H1 (cell line): Measurements from ENCODE around the gene GSTO2. TPM values are rescaled to one million over a fixed set of nuclear protein-coding genes. Genes with fewer than 3 reads are reported as not detected.

Experiments
- CTCF ChIA-PET: fragments of 300-600 bp; sonication (Branson Sonifier 250); formaldehyde crosslinking; loops from one replicate; lab custom pipeline; 2021; ENCODE audit not compliant: partially characterized antibody; lab: Charles Lee
- POLR2A ChIA-PET: fragments of 300-600 bp; sonication (Branson Sonifier 250); formaldehyde crosslinking; loops from one replicate; lab custom pipeline; 2021; ENCODE audit warnings: inconsistent platforms; ENCODE audit not compliant: partially characterized antibody; lab: Charles Lee
- DNase-seq, 2 experiments: peaks; one replicate each; pipeline versions ENCODE4 v3.0.0 to v3.0.0-alpha.2; 2010 to 2022; ENCODE audit warnings: low spot score in 2 of 2, low read depth in 1 of 2, mixed read lengths in 1 of 2
- FAIRE-seq: peaks from 2 replicates; lab custom pipeline; 2011; peaks lifted over from hg19 to GRCh38; lab: Jason Lieb, UNC
- H2AFZ ChIP-seq: 2 replicates; pipeline ENCODE4 v1.8.1; 2012; ENCODE audit warnings: low read length, inconsistent platforms
- H2AK5ac ChIP-seq: 2 replicates; pipeline ENCODE4 v1.6.1; 2013; ENCODE audit warnings: low read depth, low read length
- H2BK120ac ChIP-seq: replicated peaks from 2 replicates; pipeline ENCODE3; 2013; ENCODE audit warnings: low read depth, low read length, inconsistent platforms
- H2BK12ac ChIP-seq: 2 replicates; pipeline ENCODE4 v1.6.1; 2013; ENCODE audit warnings: low read depth, low read length
- H2BK15ac ChIP-seq: 2 replicates; pipeline ENCODE4 v1.6.1; 2013; ENCODE audit warnings: low read length
- H2BK20ac ChIP-seq: 2 replicates; pipeline ENCODE4 v1.6.1; 2013; ENCODE audit warnings: low read length
- H2BK5ac ChIP-seq: 2 replicates; pipeline ENCODE4 v1.6.1; 2013; ENCODE audit warnings: low read depth, low read length
- H3K14ac ChIP-seq: 2 replicates; pipeline ENCODE4 v1.6.1; 2013; ENCODE audit warnings: inconsistent platforms; ENCODE audit not compliant: insufficient read length
- H3K18ac ChIP-seq: 2 replicates; pipeline ENCODE4 v1.6.1; 2013; ENCODE audit warnings: low read length; ENCODE audit errors: extremely low read depth
- H3K23ac ChIP-seq: 2 replicates; pipeline ENCODE4 v1.6.1; 2013; ENCODE audit warnings: inconsistent platforms; ENCODE audit not compliant: insufficient read length
- H3K23me2 ChIP-seq: 2 replicates; pipeline ENCODE4 v1.6.1; 2013; ENCODE audit warnings: low read depth, low read length
- H3K27ac ChIP-seq: 2 replicates; pipeline ENCODE4 v1.6.1; 2011; ENCODE audit warnings: low read depth, low read length, inconsistent platforms
- H3K27me3 ChIP-seq, 4 experiments: replicated peaks in 1 of 4; 1 replicate in 1 of 4; 2 replicates in 3 of 4; pipeline versions ENCODE4 v1.6.1 to v1.8.1; 2011 to 2013; ENCODE audit warnings: low read length in 3 of 4, mild to moderate bottlenecking in 3 of 4, inconsistent platforms in 2 of 4, mixed read lengths in 2 of 4, moderate library complexity in 1 of 4; ENCODE audit not compliant: control insufficient read depth in 3 of 4, insufficient read depth in 3 of 4; ENCODE audit errors: extremely low read depth in 1 of 4
- H3K36me3 ChIP-seq, 4 experiments: 2 replicates each; pipeline versions ENCODE4 v1.6.1 to v1.8.1; 2011 to 2013; ENCODE audit warnings: mild to moderate bottlenecking in 4 of 4, low read length in 3 of 4, moderate library complexity in 2 of 4, control low read depth in 1 of 4, inconsistent platforms in 1 of 4; ENCODE audit not compliant: insufficient read depth in 4 of 4, control insufficient read depth in 2 of 4
- H3K4ac ChIP-seq: replicated peaks from 2 replicates; pipeline ENCODE3; 2013; ENCODE audit warnings: low read length, low read depth, mixed read lengths, inconsistent platforms; ENCODE audit not compliant: insufficient read length
- H3K4me1 ChIP-seq, 4 experiments: replicated peaks in 1 of 4; 1 replicate in 1 of 4; 2 replicates in 3 of 4; pipeline versions ENCODE4 v1.6.1 to v1.8.1; 2011 to 2013; ENCODE audit warnings: low read length in 3 of 4, inconsistent platforms in 2 of 4, mixed read lengths in 1 of 4; ENCODE audit not compliant: insufficient read depth in 4 of 4, control insufficient read depth in 3 of 4
- H3K4me2 ChIP-seq, 2 experiments: 2 replicates each; pipeline versions ENCODE4 v1.6.1 to v1.8.1; 2011 to 2013; ENCODE audit warnings: low read depth in 2 of 2, low read length in 2 of 2, control low read depth in 1 of 2, inconsistent platforms in 1 of 2, mild to moderate bottlenecking in 1 of 2; ENCODE audit not compliant: insufficient read depth in 1 of 2
- H3K4me3 ChIP-seq, 4 experiments: fragments of 200-600, 300-600 bp in 1 of 4; sonication (generic), shearing (Covaris generic), sonication (Bioruptor Twin) in 1 of 4; 2 replicates each; pipeline versions ENCODE4 v1.5.1 to v1.8.1; 2011 to 2016; ENCODE audit warnings: low read length in 4 of 4, low read depth in 3 of 4, control low read depth in 2 of 4, inconsistent platforms in 2 of 4, mild to moderate bottlenecking in 2 of 4, mixed read lengths in 1 of 4, moderate library complexity in 1 of 4; ENCODE audit not compliant: insufficient read depth in 2 of 4; ENCODE audit errors: extremely low read depth in 1 of 4
- H3K56ac ChIP-seq: replicated peaks from 2 replicates; pipeline ENCODE3; 2013; ENCODE audit warnings: low read depth, mild to moderate bottlenecking, mixed read lengths, low read length, inconsistent platforms; ENCODE audit not compliant: insufficient read length
- H3K79me1 ChIP-seq: 2 replicates; pipeline ENCODE4 v1.6.1; 2013; ENCODE audit warnings: low read depth, low read length, control low read depth
- H3K79me2 ChIP-seq, 2 experiments: 2 replicates each; pipeline versions ENCODE4 v1.6.1 to v1.8.1; 2012 to 2013; ENCODE audit warnings: low read length in 2 of 2, mild to moderate bottlenecking in 2 of 2, inconsistent platforms in 1 of 2; ENCODE audit not compliant: insufficient read depth in 2 of 2, control insufficient read depth in 1 of 2
- H3K9ac ChIP-seq, 4 experiments: replicated peaks in 1 of 4; 1 replicate in 1 of 4; 2 replicates in 3 of 4; pipeline versions ENCODE4 v1.6.1 to v1.8.1; 2011 to 2013; ENCODE audit warnings: low read depth in 3 of 4, low read length in 3 of 4, control low read depth in 2 of 4, mild to moderate bottlenecking in 2 of 4, moderate library complexity in 2 of 4, inconsistent platforms in 1 of 4; ENCODE audit errors: extremely low read depth in 1 of 4
- H3K9me3 ChIP-seq, 2 experiments: 2 replicates each; pipeline versions ENCODE4 v1.6.1 to v1.8.1; 2012 to 2013; ENCODE audit warnings: mild to moderate bottlenecking in 2 of 2, moderate library complexity in 2 of 2, control low read depth in 1 of 2, inconsistent platforms in 1 of 2, low read depth in 1 of 2, low read length in 1 of 2, mixed read lengths in 1 of 2; ENCODE audit not compliant: insufficient read depth in 2 of 2
- H4K20me1 ChIP-seq, 2 experiments: replicated peaks in 1 of 2; 2 replicates each; pipeline versions ENCODE3 to v1.8.1; 2011 to 2013; ENCODE audit warnings: inconsistent platforms in 2 of 2, low read length in 2 of 2, mild to moderate bottlenecking in 1 of 2; ENCODE audit not compliant: insufficient read depth in 2 of 2, control insufficient read depth in 1 of 2
- H4K5ac ChIP-seq: 2 replicates; pipeline ENCODE4 v1.6.1; 2013; ENCODE audit warnings: low read length, low read depth, mixed read lengths, inconsistent platforms; ENCODE audit not compliant: insufficient read length
- H4K8ac ChIP-seq: 2 replicates; pipeline ENCODE4 v1.8.0; 2013; ENCODE audit warnings: mild to moderate bottlenecking, moderate library complexity, low read length, inconsistent platforms; ENCODE audit not compliant: insufficient read depth; ENCODE audit errors: extremely low read depth
- H4K91ac ChIP-seq: replicated peaks from 2 replicates; pipeline ENCODE3; 2013; ENCODE audit warnings: low read length, mixed read lengths, inconsistent platforms; ENCODE audit not compliant: insufficient read length
- CREB1 ChIP-seq: IDR thresholded peaks from 2 replicates; pipeline ENCODE4 v1.6.1; 2012; ENCODE audit warnings: inconsistent platforms
- RAD21 ChIP-seq, 2 experiments: IDR thresholded peaks in 1 of 2; conservative IDR thresholded peaks in 1 of 2; 2 replicates each; pipeline ENCODE4 v1.6.1; 2011; ENCODE audit warnings: low read depth in 2 of 2, low read length in 2 of 2, improper control_type of control experiment in 1 of 2, inconsistent platforms in 1 of 2, mild to moderate bottlenecking in 1 of 2, moderate library complexity in 1 of 2
- WGBS, 2 experiments: shearing (Covaris generic) in 1 of 2; methylation state at CpG; one replicate each; pipeline versions ENCODE4 v1.1.6 to v1.1.7; 2013 to 2015; ENCODE audit warnings: low lambda C conversion rate in 2 of 2, mixed read lengths in 2 of 2, inconsistent platforms in 1 of 2, low coverage in 1 of 2, missing lambda C conversion rate in 1 of 2; ENCODE audit not compliant: insufficient replicate concordance in 2 of 2, insufficient coverage in 1 of 2, insufficient read length in 1 of 2; ENCODE audit errors: extremely low coverage in 1 of 2, missing lambda C conversion rate in 1 of 2; 5-methylcytosine and 5-hydroxymethylcytosine counted together
- polyA plus RNA-seq, 7 experiments: library from polyadenylated mRNA; depleted of rRNA in 3 of 7; stranded (reverse) in 5 of 7; unstranded in 2 of 7; fragments of >200 nt in 5 of 7; fragments of 200-250 nt in 2 of 7; gene quantifications; 1 replicate in 5 of 7; 2 replicates in 1 of 7; 4 replicates in 1 of 7; pipeline versions ENCODE4 v1.2.1 to v1.2.3, GENCODE V29; 2011 to 2013; ENCODE audit warnings: missing spikeins in 2 of 7, mixed read lengths in 2 of 7
- total RNA-seq: library from RNA; stranded (reverse); fragmentation: NEBNext Ultra II Directional; extraction: Animal tissue kit (Norgen Biotek cat#: 25700); gene quantifications from 2 replicates; pipeline ENCODE4 v1.2.1, GENCODE V29; 2021
- TF ChIP-seq, protein P1 (sequence below), 3 experiments: IDR thresholded peaks; 1 replicate in 2 of 3; 2 replicates in 1 of 3; pipeline versions ENCODE4 v1.5.1 to v1.6.1; 2011; ENCODE audit warnings: low read length in 3 of 3, mild to moderate bottlenecking in 3 of 3, inconsistent platforms in 2 of 3, low read depth in 1 of 3, moderate library complexity in 1 of 3; ENCODE audit not compliant: insufficient read depth in 1 of 3; ENCODE audit errors: control extremely low read depth in 1 of 3

The GSTO2 gene
- total and polyA plus RNA-seq, 2 of the 8 experiments (the other 6 are each of a cell fraction or from before 2014, with no cell fraction given), result 13.1 to 41.7 TPM

DNA sequence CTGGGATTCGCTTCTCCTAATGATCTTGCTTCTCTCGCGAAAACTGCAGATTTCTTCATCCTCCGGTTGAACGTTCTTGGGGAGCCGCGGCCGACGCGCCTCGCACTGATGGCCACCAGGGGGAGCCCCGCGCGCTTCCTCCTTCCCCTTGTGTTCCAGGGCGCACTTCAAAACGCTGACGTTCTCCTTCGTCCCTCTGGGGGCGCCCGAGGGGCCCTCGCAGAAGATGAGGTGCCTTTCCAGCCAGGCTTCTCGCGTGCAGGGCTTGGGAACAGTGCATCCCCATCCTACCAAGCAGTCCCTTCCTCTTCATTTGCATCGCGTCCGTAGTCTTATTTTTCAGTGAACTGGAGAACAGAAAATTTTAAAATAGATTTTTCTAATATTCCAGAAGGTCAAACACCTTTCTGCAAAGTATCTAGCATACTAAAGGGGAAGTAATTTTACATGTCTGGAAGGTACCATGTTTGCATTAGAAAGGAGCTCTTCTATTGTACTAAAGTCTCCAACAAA is 22.5 kb downstream of the GSTO2 start:
- Histone ChIP-seq H3K36me3 (no peaks in the 10 kb centered on the region), H2BK15ac (no peak overlapping the region), H2BK120ac (no peak overlapping the region), H3K27me3 (no peaks in the 10 kb centered on the region), H3K79me2 (no peaks in the 10 kb centered on the region), H2AFZ (peak overlapping the region; percentile 79; the same call in 1 of the 2 replicates), H3K4me2 (peak overlapping the region in 1 of 2 experiments; percentile 49; a peak in 2 of 4 replicates), H3K4me3 (peak overlapping the region in 3 of 4 experiments; percentile 4 to 31 (median 23); a peak in 3 of 8 replicates), H3K9ac (no peak overlapping the region), H4K8ac (no peak overlapping the region), H2BK5ac (no peak overlapping the region), H3K23me2 (no peaks in the 10 kb centered on the region), H3K56ac (no peak overlapping the region), H2BK20ac (no peak overlapping the region; the same call in 1 of the 2 replicates), H3K23ac (no peak overlapping the region), H4K5ac (no peak overlapping the region), H4K20me1 (no peaks in the 10 kb centered on the region), H3K4ac (no peak overlapping the region), H3K18ac (no peak overlapping the region), H2BK12ac (no peak overlapping the region), H3K14ac (no peak overlapping the region), H3K79me1 (no peaks in the 10 kb centered on the region), H3K4me1 (peaks cover 0 to 3% (median 2%) of the 10 kb centered on the region in 4 experiments; a peak in 3 of 7 replicates), H4K91ac (no peak overlapping the region), H3K27ac (no peak overlapping the region), H3K9me3 (no peaks in the 10 kb centered on the region), H2AK5ac (no peak overlapping the region)
- POLR2A ChIA-PET, result interaction anchor here (1.0 to 2.0 kb wide), 6 partner anchors 11 to 62 kb away, joined by 3 to 6 read pairs (median 4); partner anchors contain the start of genes CFAP58, GSTO2 and ITPRIP
- CTCF ChIA-PET, result interaction anchor here (0.5 to 16.1 kb wide), 53 partner anchors 9 to 989 kb away, joined by 3 to 379 read pairs (median 5); partner anchors contain the start of genes CFAP58, GSTO1, ITPRIP and SFR1
- DNase-seq (peak; percentile 62 to 95), FAIRE-seq (no peak)
- WGBS, 2 experiments, result 4% methylated on average over 26 of the region's 26 CpGs; no CpG with 5 or more reads in 1 of the 2 experiments
- TF ChIP-seq CREB1 (peak; percentile 88), RAD21 (IDR thresholded peaks at IDR 0.05 in 1 of 2, conservative IDR thresholded peaks at IDR 0.05 in 1 of 2; ENCODE audit: low read depth in 2 of 2, low read length in 2 of 2) (peak; percentile 79 to 86)
- TF ChIP-seq, protein P1, sequence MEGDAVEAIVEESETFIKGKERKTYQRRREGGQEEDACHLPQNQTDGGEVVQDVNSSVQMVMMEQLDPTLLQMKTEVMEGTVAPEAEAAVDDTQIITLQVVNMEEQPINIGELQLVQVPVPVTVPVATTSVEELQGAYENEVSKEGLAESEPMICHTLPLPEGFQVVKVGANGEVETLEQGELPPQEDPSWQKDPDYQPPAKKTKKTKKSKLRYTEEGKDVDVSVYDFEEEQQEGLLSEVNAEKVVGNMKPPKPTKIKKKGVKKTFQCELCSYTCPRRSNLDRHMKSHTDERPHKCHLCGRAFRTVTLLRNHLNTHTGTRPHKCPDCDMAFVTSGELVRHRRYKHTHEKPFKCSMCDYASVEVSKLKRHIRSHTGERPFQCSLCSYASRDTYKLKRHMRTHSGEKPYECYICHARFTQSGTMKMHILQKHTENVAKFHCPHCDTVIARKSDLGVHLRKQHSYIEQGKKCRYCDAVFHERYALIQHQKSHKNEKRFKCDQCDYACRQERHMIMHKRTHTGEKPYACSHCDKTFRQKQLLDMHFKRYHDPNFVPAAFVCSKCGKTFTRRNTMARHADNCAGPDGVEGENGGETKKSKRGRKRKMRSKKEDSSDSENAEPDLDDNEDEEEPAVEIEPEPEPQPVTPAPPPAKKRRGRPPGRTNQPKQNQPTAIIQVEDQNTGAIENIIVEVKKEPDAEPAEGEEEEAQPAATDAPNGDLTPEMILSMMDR (IDR thresholded peaks at IDR 0.05; ENCODE audit: control extremely low read depth in 1 of 3, insufficient read depth in 1 of 3, low read depth in 1 of 3, low read length in 3 of 3), result peak; percentile 99 to 100 (median 99)
